T-cell (primary cell): ENCODE measurements around the gene UFD1. TPM values are rescaled to one million over a fixed set of nuclear protein-coding genes. Genes with fewer than 3 reads are reported as not detected.

Experiments
- ATAC-seq, 4 experiments: fragments of 200-7000 bp in 3 of 4; fragments of 150-1000 bp in 1 of 4; cut with Tn5 transposase; replicated peaks in 1 of 4; 1 replicate in 3 of 4; 2 replicates in 1 of 4; pipeline ENCODE4 v1.10.0; 2021; ENCODE audit warnings: moderate library complexity in 3 of 4, mild to moderate bottlenecking in 2 of 4, moderate number of reproducible peaks in 1 of 4
- CTCF ChIA-PET, 2 donors: fragments of 300-600 bp; sonication (Branson Sonifier 250); formaldehyde crosslinking; loops; one replicate each; lab custom pipeline; 2022; ENCODE audit warnings: antibody characterized with exemption in 2 of 2; lab: Charles Lee
- POLR2A ChIA-PET, 2 donors: fragments of 300-600 bp; sonication (Branson Sonifier 250); formaldehyde crosslinking; loops; one replicate each; lab custom pipeline; 2022; ENCODE audit warnings: antibody characterized with exemption in 2 of 2; lab: Charles Lee
- DNase-seq, 35 experiments: peaks; one replicate each; pipeline versions ENCODE4 v3.0.0 to v3.0.0-alpha.2; 2013 to 2023
- H3K27ac ChIP-seq: one replicate; pipeline ENCODE4 v1.5.1; 2013; ENCODE audit warnings: low read length
- H3K27me3 ChIP-seq, 2 experiments: replicated peaks in 1 of 2; 1 replicate in 1 of 2; 2 replicates in 1 of 2; pipeline versions ENCODE4 v1.6.1 to v1.7.0; 2013; ENCODE audit warnings: low read length in 1 of 2, mixed read lengths in 1 of 2; ENCODE audit not compliant: control insufficient read depth in 2 of 2, insufficient read depth in 2 of 2; ENCODE audit errors: extremely low read depth in 1 of 2
- H3K36me3 ChIP-seq, 2 donors: 1 replicate in 1 of 2; 2 replicates in 1 of 2; pipeline versions ENCODE4 v1.6.1 to v1.7.0; 2013; ENCODE audit warnings: low read length in 1 of 2; ENCODE audit not compliant: control insufficient read depth in 2 of 2, insufficient read depth in 1 of 2; ENCODE audit errors: extremely low read depth in 1 of 2
- H3K4me1 ChIP-seq, 2 experiments: 1 replicate in 1 of 2; 2 replicates in 1 of 2; pipeline versions ENCODE4 v1.6.1 to v1.7.0; 2013; ENCODE audit warnings: low read length in 2 of 2, mixed read lengths in 1 of 2; ENCODE audit not compliant: insufficient read depth in 2 of 2, control insufficient read depth in 1 of 2; ENCODE audit errors: extremely low read depth in 1 of 2
- H3K4me3 ChIP-seq, 2 donors: 1 replicate in 1 of 2; 2 replicates in 1 of 2; pipeline versions ENCODE4 v1.5.1 to v1.7.0; 2013; ENCODE audit warnings: mild to moderate bottlenecking in 2 of 2, low read length in 1 of 2, moderate library complexity in 1 of 2; ENCODE audit not compliant: control insufficient read depth in 1 of 2; ENCODE audit errors: extremely low read depth in 1 of 2
- H3K9me3 ChIP-seq: 2 replicates; pipeline ENCODE4 v1.7.0; 2013
- H3K27ac Mint-ChIP-seq, 2 donors: one replicate each; pipeline ENCODE4 v1.8.0; 2020 to 2021; ENCODE audit warnings: mild to moderate bottlenecking in 2 of 2, mixed read lengths in 2 of 2
- H3K27me3 Mint-ChIP-seq, 2 donors: one replicate each; pipeline ENCODE4 v1.8.0; 2021 to 2022; ENCODE audit warnings: mixed read lengths in 2 of 2
- H3K36me3 Mint-ChIP-seq: one replicate; pipeline ENCODE4 v1.8.0; 2021; ENCODE audit warnings: mixed read lengths
- H3K4me1 Mint-ChIP-seq, 3 donors: one replicate each; pipeline ENCODE4 v1.8.0; 2020 to 2022; ENCODE audit warnings: mixed read lengths in 3 of 3, mild to moderate bottlenecking in 1 of 3
- H3K4me3 Mint-ChIP-seq, 3 donors: one replicate each; pipeline ENCODE4 v1.8.0; 2020 to 2022; ENCODE audit warnings: mild to moderate bottlenecking in 3 of 3, mixed read lengths in 3 of 3, moderate library complexity in 3 of 3
- H3K9me3 Mint-ChIP-seq, 3 donors: one replicate each; pipeline ENCODE4 v1.8.0; 2020 to 2022; ENCODE audit warnings: mixed read lengths in 3 of 3
- WGBS: methylation state at CpG from one replicate; pipeline ENCODE4 v1.1.5; 2013; ENCODE audit warnings: missing lambda C conversion rate; ENCODE audit not compliant: insufficient coverage; 5-methylcytosine and 5-hydroxymethylcytosine counted together
- total RNA-seq, 35 experiments: library from RNA in 6 of 35; stranded (reverse) in 6 of 35; fragments of 120-200 nt in 1 of 35; gene quantifications; one replicate each; pipeline versions ENCODE4 v1.2.1 to v1.2.4 and lab custom pipeline; 2013 to 2026

UFD1 gene
- total RNA-seq, 5 donors from 2014 or later (not counting 1 experiment from before 2014, with no cell fraction given) = 52.9 to 85.1 (median 60.0) TPM

DNA sequence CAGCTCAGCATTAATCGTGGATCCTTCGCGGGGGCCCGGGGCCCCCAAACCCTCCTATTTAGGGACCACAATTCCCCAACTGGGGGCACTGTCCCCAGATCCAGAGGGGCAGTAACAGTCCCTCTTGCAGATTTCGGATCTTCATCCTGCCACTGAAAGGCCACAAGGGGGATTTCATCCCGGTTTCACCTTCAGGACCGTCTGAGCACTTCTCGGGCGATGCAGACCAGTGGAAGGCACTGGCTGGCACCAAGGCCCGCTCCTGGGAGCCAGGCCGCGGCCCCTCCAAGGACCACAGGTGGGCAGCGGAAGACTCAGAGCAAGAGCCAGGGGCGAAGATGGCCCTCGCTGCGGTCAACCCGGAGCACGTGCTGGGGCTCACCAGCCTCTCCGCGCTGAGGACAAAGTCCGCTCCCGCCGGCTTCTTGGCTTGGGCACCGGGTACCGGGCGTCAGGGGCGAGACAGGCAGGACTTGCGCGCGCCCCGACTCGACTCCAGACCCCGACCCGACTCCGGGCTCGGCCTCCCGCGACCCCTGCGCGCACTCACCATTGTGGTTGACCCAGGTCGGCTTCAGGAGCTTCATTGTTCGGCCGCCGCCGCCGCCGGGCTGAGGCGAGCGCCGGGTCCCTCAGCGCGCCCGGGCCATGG lies 48.0 kb downstream of the UFD1 start:
- peak overlapping the region; percentile 78 to 88 for H3K27ac Mint-ChIP-seq
- Histone ChIP-seq H3K36me3 (peaks cover 0 to 19% of the 10 kb centered on the region in 2 donors), H3K27me3 (no peaks in the 10 kb centered on the region), H3K4me3 (peak overlapping the region; percentile 66 to 92), H3K9me3 (no peaks in the 10 kb centered on the region), H3K4me1 (peaks cover 14 to 46% of the 10 kb centered on the region in 2 experiments), H3K27ac (peak overlapping the region; percentile 60)
- ChIA-PET POLR2A (interaction anchor here in 1 of 2 donors (0.6 kb wide), 1 partner anchor 417 kb away, joined by 5 read pairs; no protein-coding TSS in a partner anchor), CTCF (no interaction called here)
- no peaks in the 10 kb centered on the region for H3K9me3 Mint-ChIP-seq
- ATAC-seq (no peak), DNase-seq (peak in 5 of 35 experiments; percentile 7 to 37 (median 16))
- whole genome bisulfite sequencing = under 1% methylated on average over 53 of the region's 53 CpGs
- H3K4me1 Mint-ChIP-seq = peaks cover 53 to 58% (median 56%) of the 10 kb centered on the region in 3 donors
- H3K27me3 Mint-ChIP-seq = no peaks in the 10 kb centered on the region
- H3K36me3 Mint-ChIP-seq = peaks cover 10% of the 10 kb centered on the region
- peak overlapping the region; percentile 83 to 93 (median 85) for H3K4me3 Mint-ChIP-seq

DNA sequence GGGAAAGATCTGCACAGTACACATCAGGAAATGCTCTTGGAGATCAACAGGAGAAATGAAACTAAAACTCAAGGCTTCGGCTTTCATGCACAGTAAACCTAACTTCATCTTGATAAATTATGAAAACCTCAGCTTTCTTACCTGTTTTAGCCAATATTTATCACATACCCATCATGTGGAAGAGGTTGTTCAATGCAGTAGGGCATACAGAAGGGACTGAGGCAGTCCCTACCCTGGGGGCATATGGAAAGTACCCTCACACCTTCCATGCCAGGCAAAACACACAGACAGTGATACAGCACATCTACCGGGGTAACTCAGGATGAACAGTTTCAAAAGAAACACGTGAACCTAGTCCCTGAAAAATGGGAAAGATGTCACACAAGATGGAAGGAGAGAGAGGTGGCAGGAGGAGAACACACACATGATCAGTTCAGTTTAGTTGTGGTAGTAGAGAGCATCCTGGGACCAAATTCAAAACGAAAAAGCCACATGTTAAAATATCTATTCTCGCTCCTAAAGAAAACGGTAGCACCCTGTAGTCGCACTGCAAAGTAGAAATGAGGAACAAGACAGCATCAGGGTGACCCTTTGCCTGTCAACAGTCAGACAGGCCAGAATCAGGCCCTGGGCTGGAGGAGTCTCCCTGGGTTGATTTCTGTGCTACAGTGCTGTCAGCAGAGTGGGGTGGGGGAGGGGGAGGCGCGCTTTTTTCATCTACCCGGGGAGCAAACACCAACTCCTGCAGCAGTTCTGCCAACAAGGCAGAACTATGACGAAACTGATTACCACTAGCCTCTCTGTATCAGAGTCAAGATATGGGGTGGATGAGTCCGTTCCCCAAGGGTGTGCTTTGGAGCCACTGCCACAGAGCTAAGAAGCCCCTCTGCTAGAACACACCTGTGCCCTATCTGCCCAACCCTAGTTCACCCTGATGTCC lies 48.8 kb downstream of the UFD1 start:
- peak in 1 of 4 experiments; percentile 25 for ATAC-seq
- Histone ChIP-seq H3K9me3 (no peaks in the 10 kb centered on the region), H3K4me3 (peak overlapping the region; percentile 66 to 92), H3K27ac (peak overlapping the region; percentile 60), H3K36me3 (peaks cover 0 to 16% of the 10 kb centered on the region in 2 donors), H3K27me3 (no peaks in the 10 kb centered on the region), H3K4me1 (peaks cover 14 to 48% of the 10 kb centered on the region in 2 experiments)
- Mint-ChIP-seq H3K27ac (peak overlapping the region; percentile 78 to 88), H3K4me1 (peaks cover 58 to 61% (median 59%) of the 10 kb centered on the region in 3 donors), H3K27me3 (no peaks in the 10 kb centered on the region), H3K9me3 (no peaks in the 10 kb centered on the region), H3K4me3 (peak overlapping the region; percentile 83 to 93 (median 85)), H3K36me3 (peaks cover 7% of the 10 kb centered on the region)
- POLR2A ChIA-PET = no interaction called here
- CTCF ChIA-PET = no interaction called here
- DNase-seq = peak in 33 of 35 experiments; percentile 22 to 66 (median 52)
- 4% methylated on average over 7 of the region's 12 CpGs for WGBS

DNA sequence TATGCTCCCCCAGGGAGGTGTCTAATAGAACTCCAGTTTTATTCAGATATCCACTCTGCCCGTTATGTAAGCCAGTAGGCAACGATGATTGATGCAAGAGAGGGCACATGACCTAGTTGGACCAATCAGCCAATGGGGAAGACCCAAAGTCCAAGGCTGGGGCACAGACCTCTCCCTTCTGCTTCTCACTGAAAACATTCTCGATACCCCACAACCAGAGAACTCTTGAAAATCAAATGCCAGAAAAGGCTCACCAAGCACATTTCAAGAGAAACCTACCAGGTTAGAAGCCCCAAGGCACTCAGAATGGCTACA lies 54.9 kb downstream of the UFD1 start:
- peak overlapping the region in 1 of 2 donors; percentile 36 for H3K27ac Mint-ChIP-seq
- H3K4me3 ChIP-seq = no peak overlapping the region
- WGBS = 96% methylated on average over 3 of the region's 3 CpGs
- ChIA-PET CTCF (no interaction called here), POLR2A (no interaction called here)
- H3K27me3 ChIP-seq = no peaks in the 10 kb centered on the region
- no peak overlapping the region for H3K4me3 Mint-ChIP-seq
- no peak for DNase-seq
- H3K36me3 ChIP-seq = peaks cover 0 to 10% of the 10 kb centered on the region in 2 donors
- no peaks in the 10 kb centered on the region for H3K9me3 Mint-ChIP-seq
- H3K36me3 Mint-ChIP-seq = peaks cover 6% of the 10 kb centered on the region
- H3K4me1 Mint-ChIP-seq = peaks cover 81 to 90% (median 88%) of the 10 kb centered on the region in 3 donors
- H3K27me3 Mint-ChIP-seq = no peaks in the 10 kb centered on the region
- peaks cover 10 to 65% of the 10 kb centered on the region in 2 experiments for H3K4me1 ChIP-seq
- ATAC-seq = no peak
- peak overlapping the region; percentile 32 for H3K27ac ChIP-seq
- no peaks in the 10 kb centered on the region for H3K9me3 ChIP-seq

DNA sequence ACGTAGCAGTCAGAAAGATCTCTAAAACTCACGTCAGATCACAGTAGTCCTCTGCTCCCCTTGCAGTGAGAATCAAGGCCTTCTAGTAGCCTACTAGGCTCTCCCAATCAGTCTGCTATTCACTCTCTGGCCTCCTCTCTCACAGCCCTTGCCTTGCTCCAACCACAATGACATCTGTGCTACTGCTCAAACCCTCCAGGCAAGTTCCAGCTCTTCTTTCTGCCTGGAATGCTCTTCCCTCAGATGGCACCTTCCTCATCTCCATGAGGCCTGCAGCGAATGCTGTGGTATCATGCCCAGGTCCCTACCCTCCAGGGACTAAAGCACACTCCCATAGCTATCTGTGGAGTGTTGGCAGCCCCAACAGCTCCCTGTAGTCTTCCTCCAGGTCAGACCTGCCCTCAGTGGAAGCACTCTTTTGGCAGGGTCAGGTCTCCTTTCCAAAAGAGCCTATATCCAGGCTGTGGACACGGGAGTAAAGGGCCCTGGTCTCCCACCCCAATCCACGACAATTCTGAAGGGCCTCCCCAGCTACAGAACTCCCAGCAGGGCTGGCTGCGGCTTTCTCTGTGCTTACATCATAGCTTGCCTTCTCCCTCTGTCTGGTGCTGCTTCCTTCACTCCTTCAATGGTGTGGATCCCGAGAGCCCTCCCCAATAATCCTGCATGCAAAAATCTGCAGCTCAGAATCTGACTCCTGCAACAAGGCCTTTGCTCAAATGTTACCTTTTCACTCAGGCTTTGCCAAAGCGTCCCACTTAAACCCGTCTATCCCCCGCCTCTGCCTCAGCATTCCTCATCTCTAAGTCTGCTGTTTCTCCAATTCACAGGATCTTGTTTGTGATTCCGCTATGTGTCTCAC lies 56.3 kb downstream of the UFD1 start:
- WGBS = 88% methylated on average over 11 of the region's 11 CpGs
- Mint-ChIP-seq H3K27me3 (no peaks in the 10 kb centered on the region), H3K27ac (peak overlapping the region; percentile 25 to 53), H3K4me1 (peaks cover 79 to 89% (median 82%) of the 10 kb centered on the region in 3 donors), H3K36me3 (no peaks in the 10 kb centered on the region), H3K4me3 (no peak overlapping the region), H3K9me3 (no peaks in the 10 kb centered on the region)
- H3K9me3 ChIP-seq = no peaks in the 10 kb centered on the region
- CTCF ChIA-PET = no interaction called here
- peak overlapping the region; percentile 36 for H3K27ac ChIP-seq
- ATAC-seq (no peak), DNase-seq (no peak)
- peaks cover 12 to 61% of the 10 kb centered on the region in 2 experiments for H3K4me1 ChIP-seq
- no peak overlapping the region for H3K4me3 ChIP-seq
- peaks cover 0 to 6% of the 10 kb centered on the region in 2 donors for H3K36me3 ChIP-seq
- POLR2A ChIA-PET = interaction anchor here in 1 of 2 donors (0.6 kb wide), 1 partner anchor 19 kb away, joined by 3 read pairs; no protein-coding TSS in a partner anchor
- H3K27me3 ChIP-seq = no peaks in the 10 kb centered on the region

DNA sequence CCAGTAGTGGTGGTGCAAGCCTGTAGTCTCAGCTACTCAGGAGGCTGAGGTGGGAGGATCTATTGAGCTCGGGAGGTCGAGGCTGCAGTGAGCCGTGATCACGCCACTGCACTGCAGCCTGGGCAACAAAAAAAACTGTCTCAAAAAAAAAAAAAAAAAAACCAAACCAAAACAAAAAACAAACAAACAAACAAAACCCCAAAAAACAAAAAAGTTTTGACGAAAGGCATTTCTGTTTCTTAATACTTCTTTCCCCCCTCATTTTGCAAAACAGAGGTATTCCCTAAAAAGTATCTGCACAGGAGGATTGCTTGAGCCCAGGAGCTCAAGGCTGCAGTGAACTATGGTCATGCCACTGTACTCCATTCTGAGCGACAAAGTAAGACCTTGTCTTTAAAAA lies 58.7 kb downstream of the UFD1 start:
- CTCF ChIA-PET = no interaction called here
- no CpG with 5 or more reads among the region's 6 CpGs for WGBS
- H3K27ac Mint-ChIP-seq = peak overlapping the region; percentile 88 to 93
- H3K9me3 Mint-ChIP-seq = no peaks in the 10 kb centered on the region
- Histone ChIP-seq H3K4me3 (no peak overlapping the region), H3K36me3 (peaks cover 0 to 2% of the 10 kb centered on the region in 2 donors), H3K27ac (peak overlapping the region; percentile 92), H3K9me3 (no peaks in the 10 kb centered on the region), H3K4me1 (peaks cover 12 to 51% of the 10 kb centered on the region in 2 experiments), H3K27me3 (no peaks in the 10 kb centered on the region)
- ATAC-seq = no peak
- no peaks in the 10 kb centered on the region for H3K27me3 Mint-ChIP-seq
- DNase-seq = no peak
- H3K36me3 Mint-ChIP-seq = peaks cover 4% of the 10 kb centered on the region
- POLR2A ChIA-PET = interaction anchor here (0.7 to 0.9 kb wide), 2 partner anchors 24 to 271 kb away, joined by 3 to 5 read pairs; no protein-coding TSS in a partner anchor
- H3K4me1 Mint-ChIP-seq = peaks cover 68 to 74% (median 71%) of the 10 kb centered on the region in 3 donors
- H3K4me3 Mint-ChIP-seq = peak overlapping the region in 1 of 3 donors; percentile 58
